ENCODE results near the gene ASB1. TPM values are rescaled to one million over a fixed set of nuclear protein-coding genes. Genes with fewer than 3 reads are reported as not detected.

Gene ASB1
- total RNA-seq, 1 experiment from 2014 or later, result 46.0 TPM

GRCh38 chr2:238483021-238483420, 56.3 kb downstream of the ASB1 start:
- Histone ChIP-seq H3K79me2 (ENCODE audit: insufficient read depth, low read length) (no peaks in the 10 kb centered on the region), H4K8ac (replicated peaks; ENCODE audit: insufficient read length, low read depth, low read length) (no peak overlapping the region), H2BK12ac (ENCODE audit: insufficient read length, low read depth, low read length) (no peak overlapping the region), H2BK15ac (ENCODE audit: low read depth, low read length) (no peak overlapping the region), H4K5ac (ENCODE audit: insufficient read length, low read depth, low read length) (no peak overlapping the region), H2AK5ac (ENCODE audit: insufficient read length, low read length) (no peak overlapping the region), H3K18ac (ENCODE audit: insufficient read length, low read depth, low read length) (no peak overlapping the region), H2BK20ac (ENCODE audit: low read depth, low read length, poor library complexity, severe bottlenecking) (no peak overlapping the region), H3K14ac (ENCODE audit: insufficient read depth, low read length) (no peak overlapping the region), H3K23me2 (ENCODE audit: insufficient read length, low read depth, low read length, poor library complexity, severe bottlenecking) (no peaks in the 10 kb centered on the region), H3K4ac (ENCODE audit: low read depth, low read length) (no peak overlapping the region), H3K4me1 (ENCODE audit: insufficient read depth, low read length) (no peaks in the 10 kb centered on the region), H4K20me1 (ENCODE audit: control insufficient read depth, insufficient read depth, insufficient read length) (no peaks in the 10 kb centered on the region), H2AFZ (ENCODE audit: low read length) (no peak overlapping the region), H4K91ac (ENCODE audit: insufficient read length, low read depth, low read length) (no peak overlapping the region), H3K79me1 (ENCODE audit: insufficient read depth, low read depth, low read length, poor library complexity, severe bottlenecking) (no peaks in the 10 kb centered on the region), H3K27ac (ENCODE audit: insufficient read length, low read depth, low read length) (no peak overlapping the region), H3T11ph (ENCODE audit: low read length) (no peak overlapping the region), H3K9me3 (ENCODE audit: control insufficient read depth, low read depth, low read length) (peaks cover 11% of the 10 kb centered on the region), H3K56ac (ENCODE audit: insufficient read length, low read depth, low read length) (no peak overlapping the region), H3K23ac (ENCODE audit: insufficient read length, low read depth, low read length) (no peak overlapping the region), H2BK5ac (ENCODE audit: insufficient read length, low read length) (no peak overlapping the region), H3K4me2 (ENCODE audit: insufficient read depth, insufficient read length, low read length) (no peak overlapping the region), H3K27me3 (ENCODE audit: insufficient read depth, low read length) (no peaks in the 10 kb centered on the region), H2BK120ac (ENCODE audit: low read depth, low read length, poor library complexity, severe bottlenecking) (no peak overlapping the region), H3K9ac (ENCODE audit: extremely low read depth, insufficient read length, low read length) (no peak overlapping the region)
- no peak for DNase-seq
- Mint-ChIP-seq H3K4me3 (no peak overlapping the region), H3K36me3 (ENCODE audit: insufficient read depth in 1 of 3, low read depth in 3 of 3) (peaks cover 0 to 11% (median 4%) of the 10 kb centered on the region in 3 experiments; a peak in 3 of 7 replicates), H3K4me1 (no peaks in the 10 kb centered on the region), H3K9me3 (peaks cover 12 to 16% of the 10 kb centered on the region in 2 experiments; a peak in 4 of 5 replicates), H3K27me3 (ENCODE audit: low read depth) (0 out of 2 replicates have a peak, but pooled peaks cover 2% of the 10 kb centered on the region), H3K27ac (no peak overlapping the region)
- WGBS (ENCODE audit: extremely low coverage, insufficient read length, low lambda C conversion rate), result no CpG with 5 or more reads among the region's 6 CpGs
- TF ChIP-seq CTCF (conservative IDR thresholded peaks at IDR 0.05), result no peak
